Kidney (tissue), 14 donors: ENCODE results near the gene BRAP. TPM values are rescaled to one million over a fixed set of nuclear protein-coding genes. Genes with fewer than 3 reads are reported as not detected.

Source experiments
- DNase-seq, 5 donors: peaks; one replicate each; pipeline ENCODE4 v3.0.0-alpha.2; 2013 to 2020
- FAIRE-seq: peaks from 2 replicates; lab custom pipeline; 2012; peaks lifted over from hg19 to GRCh38; lab: Jason Lieb, UNC
- H3K27ac ChIP-seq, 2 donors: one replicate each; pipeline ENCODE4 v1.7.0; 2013; ENCODE audit warnings: low read depth in 2 of 2, low read length in 2 of 2, inconsistent platforms in 1 of 2
- H3K27me3 ChIP-seq: one replicate; pipeline ENCODE4 v1.7.1; 2013; ENCODE audit warnings: low read length, inconsistent platforms; ENCODE audit not compliant: control insufficient read depth, insufficient read depth
- H3K36me3 ChIP-seq, 3 donors: one replicate each; pipeline versions ENCODE4 v1.7.0 to v1.7.1; 2013; ENCODE audit warnings: low read length in 3 of 3, control low read depth in 1 of 3, inconsistent platforms in 1 of 3; ENCODE audit not compliant: insufficient read depth in 3 of 3, control insufficient read depth in 2 of 3
- H3K4me1 ChIP-seq, 3 donors: one replicate each; pipeline versions ENCODE4 v1.7.0 to v1.7.1; 2013; ENCODE audit warnings: low read length in 3 of 3, inconsistent platforms in 1 of 3, low read depth in 1 of 3; ENCODE audit not compliant: control insufficient read depth in 2 of 3, insufficient read depth in 2 of 3
- H3K4me3 ChIP-seq, 3 donors: one replicate each; pipeline versions ENCODE4 v1.7.0 to v1.8.1; 2013; ENCODE audit warnings: low read length in 3 of 3, control low read depth in 1 of 3, inconsistent platforms in 1 of 3
- H3K9ac ChIP-seq, 3 donors: one replicate each; pipeline versions ENCODE4 v1.7.0 to v1.7.1; 2013; ENCODE audit warnings: low read length in 3 of 3, control low read depth in 1 of 3, inconsistent platforms in 1 of 3
- H3K9me3 ChIP-seq, 3 donors: one replicate each; pipeline versions ENCODE4 v1.7.0 to v1.7.1; 2013; ENCODE audit warnings: low read length in 3 of 3, control low read depth in 1 of 3, inconsistent platforms in 1 of 3; ENCODE audit not compliant: control insufficient read depth in 2 of 3, insufficient read depth in 1 of 3
- CTCF ChIP-seq: IDR thresholded peaks from 3 replicates; pipeline ENCODE4 v1.5.1; 2012; ENCODE audit warnings: mild to moderate bottlenecking, moderate library complexity, borderline replicate concordance; ENCODE audit not compliant: insufficient read depth; ENCODE audit errors: extremely low read depth
- intact Hi-C: fragments of 100-400 bp; cut with DNase I; formaldehyde crosslinking; loops from one replicate; pipeline ENCODE4 v1.11.1; 2022
- polyA plus RNA-seq: library from polyadenylated mRNA; stranded (reverse); fragments of 350-450 nt; fragmentation: Illumina TruSeq; extraction: RNeasy Lipid Tissue Mini Kit (QIAGEN cat#74804); gene quantifications from one replicate; pipeline ENCODE4 v1.2.3, GENCODE V29; 2014; ENCODE audit warnings: low read depth, low replicate concordance; ENCODE audit not compliant: insufficient read depth
- total RNA-seq: library from RNA; stranded (reverse); fragmentation: NEBNext Ultra II Directional; extraction: Animal tissue kit (Norgen Biotek cat#: 25700); gene quantifications from one replicate; pipeline ENCODE4 v1.2.1, GENCODE V29; 2021
- donor health status: control.
- donor health status: control.
- donor health status: control.
- donor health status: control.
- donor health status: control.
- donor health status: DM: yes; HTN: yes; CAD: no.
- donor health status: Normal renal cell carcinoma (clear cell type).

BRAP gene
- total and polyA plus RNA-seq, 2 donors from 2014 or later: 9.6 to 17.2 TPM

GRCh38 chr12:111600205-111600642 is 85.5 kb downstream of the BRAP start:
- Histone ChIP-seq H3K4me3 (peak overlapping the region; percentile 82 to 93 (median 88)), H3K27me3 (no peaks in the 10 kb centered on the region), H3K36me3 (no peaks in the 10 kb centered on the region), H3K9ac (peak overlapping the region; percentile 91 to 93 (median 91)), H3K9me3 (no peaks in the 10 kb centered on the region), H3K4me1 (peaks cover 0 to 11% (median 4%) of the 10 kb centered on the region in 3 donors), H3K27ac (peak overlapping the region; percentile 92 to 93)
- DNase-seq (peak in 1 of 5 donors; percentile 63), FAIRE-seq (no peak)
- intact Hi-C loops: no loop called here
- no peak for TF ChIP-seq CTCF

- intact Hi-C loops: no loop called here
- no peak for FAIRE-seq
- H3K4me3 ChIP-seq: peak overlapping the region; percentile 82 to 93 (median 88)
Observed at GRCh38 chr12:111599453-111600204, 86.1 kb downstream of the BRAP start.

GRCh38 chr12:111598637-111599452 is 86.9 kb downstream of the BRAP start, which contains the start of gene ATXN2:
Gene ATXN2 (minus strand): TSS chr12:111599315. CDS start chr12:111599034, 281 bp downstream.
- H3K4me3 ChIP-seq: peak within 1 kb of the TSS; percentile 82 to 93 (median 88)
- no peak for FAIRE-seq
- no peaks in the 10 kb centered on the region for H3K27me3 ChIP-seq
- H3K36me3 ChIP-seq: no peaks in the 10 kb centered on the region
- no peaks in the 10 kb centered on the region for H3K9me3 ChIP-seq
- H3K27ac ChIP-seq: peak within 1 kb of the TSS; percentile 92 to 93
- peaks cover 0 to 11% (median 4%) of the 10 kb centered on the region in 3 donors for H3K4me1 ChIP-seq
- peak within 1 kb of the TSS; percentile 91 to 93 (median 91) for H3K9ac ChIP-seq
- no peak for TF ChIP-seq CTCF
- intact Hi-C loops: no loop called here
- peak; percentile 75 to 90 (median 82) for DNase-seq

More at GRCh38 chr12:111599453-111600204, 86.1 kb downstream of the BRAP start:
- H3K27me3 ChIP-seq: no peaks in the 10 kb centered on the region
- TF ChIP-seq CTCF: no peak
- peaks cover 0 to 11% (median 4%) of the 10 kb centered on the region in 3 donors for H3K4me1 ChIP-seq
- H3K27ac ChIP-seq: peak overlapping the region; percentile 92 to 93
- DNase-seq: peak; percentile 94 to 98 (median 96)
- H3K36me3 ChIP-seq: no peaks in the 10 kb centered on the region
- H3K9me3 ChIP-seq: no peaks in the 10 kb centered on the region
- H3K9ac ChIP-seq: peak overlapping the region; percentile 91 to 93 (median 91)
